ENCODE measurements around the gene DCLK1.
"Not testable (repeated sequence)": the region's sequence is repeated elsewhere in the genome, so short reads cannot be mapped to it uniquely, and the experiment has no call there.

The DCLK1 gene

DNA sequence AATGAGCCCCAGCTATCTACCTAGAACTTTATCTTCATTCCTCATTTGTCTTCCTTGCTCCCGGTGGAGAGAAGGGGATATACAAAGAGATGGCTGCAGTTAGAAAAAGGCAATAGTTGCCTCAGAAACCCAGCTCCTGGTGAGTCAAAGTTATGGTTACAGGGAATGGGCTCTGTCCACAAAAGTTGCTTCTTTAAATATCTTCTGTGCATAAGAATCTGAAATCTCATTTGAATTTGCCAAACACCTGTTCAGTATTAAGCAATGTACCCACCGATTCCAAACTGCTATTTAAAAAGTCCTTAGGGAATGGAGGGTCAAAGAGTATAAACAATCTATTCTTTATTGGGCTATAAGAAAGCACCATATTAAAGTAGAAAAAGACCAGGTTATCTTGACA, 48.4 kb downstream of the DCLK1 start:
- DNase-seq, result no peak

DNA sequence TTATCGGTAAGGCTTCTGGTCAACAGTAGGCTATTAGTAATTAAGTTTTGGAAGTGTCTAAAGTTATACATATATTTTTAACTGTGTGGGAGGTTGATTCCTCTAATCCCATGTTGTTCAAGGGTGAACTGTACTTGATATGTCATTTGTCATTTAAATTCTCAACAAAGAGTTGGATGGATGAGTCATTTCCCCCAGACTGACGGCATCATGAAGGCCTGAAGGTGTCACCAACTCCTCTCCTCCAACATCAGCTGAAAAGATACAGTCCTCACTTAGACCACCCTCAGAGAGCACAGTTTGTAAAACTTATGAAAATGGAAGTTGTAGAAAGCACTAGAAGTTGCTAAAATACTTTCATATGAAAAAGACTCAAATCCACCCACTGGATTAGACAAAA, 48.8 kb downstream of the DCLK1 start:
- no peak for DNase-seq

DNA sequence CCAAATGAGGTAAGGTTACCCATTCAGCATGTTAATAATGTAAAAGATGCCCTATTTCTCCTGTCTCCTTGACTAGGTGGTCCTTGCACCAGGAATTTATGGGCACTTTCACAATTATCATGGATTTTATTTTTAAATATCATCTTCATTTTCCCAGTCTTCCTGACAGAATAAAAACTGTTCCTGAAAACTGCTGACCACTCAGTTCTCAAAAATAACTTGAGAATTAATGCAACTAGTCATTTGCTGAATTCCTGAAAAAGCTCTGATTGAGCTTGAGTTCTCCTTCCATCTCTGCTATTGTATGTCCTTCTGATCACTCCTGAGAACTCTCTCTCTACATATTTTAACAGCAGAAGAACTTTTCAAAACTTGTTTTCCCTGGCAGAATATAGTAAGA, 55.0 kb downstream of the DCLK1 start:
- no peak for DNase-seq

DNA sequence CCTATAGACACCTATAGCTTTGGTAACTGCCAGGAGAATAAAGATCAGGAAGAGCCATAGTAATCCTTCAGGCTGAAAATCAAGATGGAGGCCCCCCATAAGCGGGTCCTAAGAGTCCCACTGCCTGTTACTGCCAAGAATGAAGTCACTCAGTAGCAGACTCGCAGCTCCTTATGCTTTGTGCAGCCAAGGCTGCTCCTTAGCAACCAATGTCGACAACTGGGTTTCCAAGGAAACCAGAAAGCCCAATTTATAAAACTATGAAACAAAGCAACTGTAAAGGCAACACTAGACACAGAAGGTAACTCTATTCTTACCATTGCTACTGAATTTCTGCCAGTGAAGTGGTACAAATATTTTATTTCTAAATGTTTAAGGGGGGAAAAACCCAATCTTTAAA, 56.5 kb downstream of the DCLK1 start:
- DNase-seq, result no peak

DNA sequence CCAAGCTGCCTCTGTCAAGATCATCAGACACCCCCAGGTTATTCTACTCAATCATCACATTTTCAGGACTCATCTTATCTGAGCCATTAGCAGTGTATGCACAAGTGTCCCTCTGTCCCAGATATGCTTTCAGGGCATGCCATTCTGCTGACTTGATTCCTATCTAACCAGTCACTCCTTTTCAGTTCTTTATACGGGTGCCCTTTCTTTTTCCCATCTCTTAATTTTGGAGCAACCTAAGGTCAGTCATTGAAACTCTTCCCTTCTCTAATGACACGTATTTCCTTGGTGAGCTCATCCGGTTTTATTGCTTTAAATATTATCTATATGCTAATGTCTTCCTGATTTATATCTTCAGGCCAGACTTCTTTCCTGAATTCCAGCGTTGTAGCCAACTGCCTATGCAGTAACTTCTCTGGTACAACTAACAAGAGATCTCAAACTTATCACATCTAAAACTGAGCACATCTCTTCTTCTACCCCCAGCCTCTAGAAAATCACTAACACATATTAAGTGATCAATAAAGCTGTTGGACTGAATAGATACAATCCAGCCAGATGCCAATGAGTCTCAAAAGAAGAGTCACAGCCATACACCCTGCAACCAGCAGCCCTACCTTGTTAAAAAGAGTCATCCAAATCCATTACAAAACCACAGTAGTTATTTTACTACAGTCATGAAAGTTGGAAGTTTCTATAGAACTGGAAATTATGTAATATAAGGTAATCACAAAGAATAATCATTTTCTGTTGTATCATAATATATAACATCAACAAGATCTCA, 58.8 kb downstream of the DCLK1 start:
- DNase-seq, result no peak

DNA sequence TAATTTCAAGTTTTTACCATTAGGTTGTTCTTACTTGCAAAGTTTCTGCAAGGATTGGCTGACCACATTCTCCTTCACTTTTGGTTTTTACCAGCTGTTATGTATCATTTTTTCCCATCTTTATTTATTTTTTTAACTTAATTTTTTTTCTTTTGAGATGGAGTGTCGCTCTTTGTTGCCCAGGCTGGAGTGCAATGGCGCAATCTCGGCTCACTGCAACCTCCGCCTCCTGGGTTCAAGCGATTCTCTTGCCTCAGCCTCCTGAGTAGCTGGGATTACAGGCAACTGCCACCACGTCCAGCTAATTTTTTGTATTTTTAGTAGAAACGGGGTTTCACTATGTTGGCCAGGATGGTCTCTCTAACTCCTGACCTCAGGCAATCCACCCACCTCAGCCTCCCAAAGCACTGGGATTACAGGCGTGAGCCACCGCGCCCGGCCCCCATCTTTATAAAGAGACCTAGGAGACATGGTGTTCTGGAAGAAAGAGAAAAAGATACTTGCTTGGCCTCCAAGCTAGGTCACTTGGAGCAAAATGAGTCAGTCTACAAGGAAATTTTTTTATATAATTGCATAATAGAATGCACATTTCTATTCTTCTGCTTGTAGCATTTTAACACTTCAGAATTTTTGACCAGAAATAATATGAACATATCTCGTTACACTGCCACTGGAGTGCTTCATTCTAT, 60.5 kb downstream of the DCLK1 start:
- DNase-seq, result not testable (repeated sequence)

DNA sequence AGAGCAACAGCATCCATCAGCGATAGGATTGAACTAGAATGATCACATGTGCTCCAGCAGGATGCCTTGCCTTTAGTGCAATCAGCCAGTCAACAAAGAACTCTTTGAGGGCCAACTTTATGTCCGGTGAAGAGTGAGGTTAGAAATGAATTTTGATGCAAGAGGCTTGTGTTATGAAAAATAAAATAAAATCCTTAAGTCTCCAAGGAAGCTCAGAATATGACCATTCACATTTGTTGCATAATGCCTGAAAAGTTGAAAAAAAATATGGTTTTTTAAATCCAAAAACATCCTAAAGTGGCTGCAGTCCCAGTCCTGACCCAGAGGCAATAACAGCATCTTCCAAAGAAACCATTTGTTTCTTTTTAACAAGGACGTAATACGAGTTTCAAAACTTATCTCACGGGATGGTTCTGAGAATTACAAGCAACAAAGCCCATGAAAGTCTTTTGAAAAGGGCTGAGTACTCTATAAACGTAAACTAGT, 61.3 kb downstream of the DCLK1 start:
- no peak for DNase-seq

DNA sequence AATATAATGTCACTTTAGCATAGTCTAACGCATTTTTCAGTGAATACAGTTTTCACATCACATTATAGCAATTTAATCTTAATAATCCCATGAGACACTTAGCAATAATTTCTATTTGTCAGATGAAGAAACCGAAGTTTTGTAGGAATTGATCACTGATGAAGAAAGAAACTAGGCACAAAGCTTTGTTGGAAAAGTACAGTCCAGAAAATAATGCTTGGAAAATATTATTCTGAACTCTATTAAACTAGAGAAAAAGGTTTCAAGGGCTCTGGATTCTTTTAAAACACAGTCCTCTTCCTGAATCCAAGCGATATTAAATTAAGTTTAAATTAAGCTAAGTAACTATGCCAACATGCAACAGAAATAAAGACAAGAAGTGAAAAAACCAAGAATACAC, 62.2 kb downstream of the DCLK1 start:
- DNase-seq, result no peak

DNA sequence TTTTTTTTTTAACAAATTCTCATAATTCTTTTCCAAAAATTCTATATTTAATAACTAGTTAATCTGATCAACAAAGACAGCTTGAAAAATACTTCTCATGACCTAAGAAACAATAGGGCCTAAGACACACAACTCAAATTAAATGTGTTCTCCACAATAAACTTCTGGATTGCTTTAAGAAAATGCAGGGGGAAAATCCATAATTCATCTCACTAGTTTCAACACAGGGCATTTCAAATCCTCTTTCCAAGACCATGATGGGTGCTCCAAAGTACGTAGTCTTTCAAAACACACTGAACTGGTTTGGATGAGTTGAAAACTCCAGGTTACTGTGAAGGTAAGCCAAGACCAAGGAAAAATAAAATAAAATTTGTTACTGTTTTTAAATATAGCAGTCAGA, 62.6 kb downstream of the DCLK1 start:
- no peak for DNase-seq

DNA sequence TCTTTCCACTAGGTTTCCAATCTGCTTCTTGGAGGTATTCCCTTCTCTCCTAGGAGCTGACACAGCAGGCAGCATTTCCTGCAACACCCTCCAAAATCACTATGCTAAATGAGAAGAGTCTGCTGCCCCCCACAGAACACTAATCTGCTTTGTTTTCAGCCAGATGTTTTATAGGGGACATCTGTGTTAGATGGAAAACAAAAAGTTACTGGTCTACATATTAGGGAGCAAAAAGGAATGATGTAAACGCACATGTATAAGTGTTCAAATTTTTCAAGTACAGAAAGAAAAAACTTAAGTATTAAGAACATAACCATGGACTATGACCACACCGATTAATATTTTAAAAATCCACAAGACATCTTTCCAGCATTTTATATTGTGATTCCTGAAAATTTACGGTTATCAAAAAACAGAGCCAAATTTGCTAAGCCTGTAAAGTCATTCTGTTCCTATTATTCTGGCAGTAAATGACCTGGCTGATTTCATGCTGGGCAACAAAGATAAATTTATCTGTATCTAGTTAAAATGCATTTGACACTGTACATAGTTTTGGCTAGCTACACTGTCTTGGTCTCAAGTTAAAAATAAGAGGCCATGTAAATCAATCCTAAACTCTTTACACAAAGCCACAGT, 63.3 kb downstream of the DCLK1 start:
- no peak for DNase-seq

DNA sequence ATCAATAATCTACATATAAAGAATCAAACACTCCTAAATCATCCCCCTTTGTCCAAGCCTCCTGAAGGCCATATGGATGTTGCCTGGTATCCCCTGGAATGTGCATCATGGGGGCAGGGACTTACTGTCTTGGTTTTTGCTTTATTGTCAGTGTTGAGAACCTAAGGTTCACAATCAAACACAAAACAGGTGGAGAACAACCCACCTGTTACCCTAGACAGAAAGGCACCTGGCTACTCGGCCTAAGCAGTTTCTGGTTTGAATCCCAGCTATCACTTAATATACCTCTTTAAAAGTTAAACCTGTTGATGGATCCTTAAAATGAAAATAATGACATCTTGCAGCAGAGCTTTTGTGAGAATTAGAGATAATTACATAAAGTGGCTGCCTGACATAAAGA, 68.9 kb downstream of the DCLK1 start:
- DNase-seq, result no peak

DNA sequence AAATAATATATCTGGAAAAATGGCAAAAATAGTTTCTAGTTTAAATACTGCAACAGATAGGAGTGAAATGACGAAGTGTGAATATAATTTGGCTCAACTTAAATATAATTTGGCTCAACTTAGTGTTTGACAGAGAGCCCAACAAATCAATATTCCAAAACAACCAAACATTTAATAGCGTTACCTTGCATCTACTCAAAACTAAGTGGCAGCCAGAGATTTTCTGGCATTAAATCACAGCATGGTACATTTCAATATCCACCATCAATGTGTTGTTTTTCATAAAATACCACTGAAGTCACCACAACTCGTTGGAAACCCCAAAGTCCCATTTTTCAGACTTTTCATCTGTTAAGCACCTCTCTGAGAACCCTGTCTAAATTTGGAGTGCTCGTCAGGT, 69.6 kb downstream of the DCLK1 start:
- no peak for DNase-seq

DNA sequence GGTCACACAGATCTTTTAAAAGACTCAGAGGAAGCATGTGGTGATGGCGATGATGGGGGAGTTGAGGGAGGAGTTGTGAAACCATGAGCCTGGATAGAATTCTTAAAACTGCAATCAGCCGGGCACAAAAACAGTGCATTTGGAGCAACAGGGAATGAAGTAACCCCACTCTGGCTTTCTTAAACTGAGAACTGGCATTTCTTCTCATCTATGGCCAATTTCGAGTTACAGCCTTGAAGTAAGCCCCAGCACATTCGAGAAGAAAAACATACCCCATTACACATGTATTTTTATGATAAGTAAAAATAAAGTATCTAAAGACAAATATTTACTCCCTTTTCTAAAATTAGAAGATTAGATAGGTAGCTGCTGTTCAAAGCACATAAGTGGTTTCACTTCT, 70.1 kb downstream of the DCLK1 start:
- no peak for DNase-seq

DNA sequence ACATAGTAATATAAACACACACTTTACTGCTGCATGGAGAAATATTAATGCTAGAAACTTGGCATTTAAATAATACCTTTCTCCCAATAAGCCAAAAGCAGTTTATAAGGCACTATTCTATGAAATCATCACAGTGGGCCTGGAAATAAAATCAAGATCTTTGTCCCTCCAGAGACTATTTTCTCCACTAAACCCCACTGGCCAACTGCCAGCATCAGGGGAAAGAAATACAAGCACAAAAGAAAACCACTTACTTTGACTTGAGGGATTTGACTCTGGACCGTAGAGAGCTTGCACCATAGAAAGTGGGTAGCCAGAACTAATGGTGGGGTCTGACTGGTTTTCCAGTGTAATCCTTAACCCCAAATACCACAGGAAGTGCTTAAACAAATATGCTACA, 71.9 kb downstream of the DCLK1 start:
- no peak for DNase-seq

DNA sequence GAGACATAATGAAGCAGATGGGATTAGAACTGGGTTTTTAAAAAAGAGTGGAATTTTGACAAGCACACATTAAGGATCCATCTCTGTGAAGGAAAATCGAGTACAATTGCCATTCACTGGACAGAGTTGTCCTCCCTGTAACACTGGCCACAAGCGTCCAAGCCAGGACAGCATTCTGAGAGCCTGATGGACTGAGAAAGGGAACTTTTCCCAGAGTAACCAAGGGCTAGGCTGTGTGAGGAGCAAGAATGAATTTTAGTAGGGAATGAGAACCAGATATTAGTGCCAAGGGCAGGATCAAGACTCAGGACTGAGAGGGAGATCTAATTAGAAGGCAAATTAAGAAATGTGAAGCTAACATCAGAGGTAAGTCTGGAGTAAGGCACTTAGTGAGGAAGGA, 73.1 kb downstream of the DCLK1 start:
- no peak for DNase-seq

DNA sequence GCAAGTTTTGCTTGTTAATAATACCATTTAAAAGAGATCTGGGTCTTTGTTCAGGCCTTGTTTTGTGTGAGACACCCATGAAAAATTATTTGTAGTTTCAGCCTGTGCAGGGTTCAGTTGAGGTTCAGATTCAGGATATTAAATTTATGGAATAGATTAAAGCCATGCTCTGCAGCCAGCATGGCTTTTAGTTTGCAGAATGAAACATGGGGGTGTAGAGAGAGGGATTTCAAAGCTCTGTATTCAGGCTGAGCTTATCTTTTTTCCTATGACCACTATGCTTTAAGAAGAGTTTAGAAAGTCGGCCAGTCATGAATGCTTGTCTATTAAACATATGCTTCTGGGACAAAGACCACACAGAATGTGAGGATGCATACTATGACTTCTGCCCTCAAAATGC, 73.6 kb downstream of the DCLK1 start:
- DNase-seq, result no peak

DNA sequence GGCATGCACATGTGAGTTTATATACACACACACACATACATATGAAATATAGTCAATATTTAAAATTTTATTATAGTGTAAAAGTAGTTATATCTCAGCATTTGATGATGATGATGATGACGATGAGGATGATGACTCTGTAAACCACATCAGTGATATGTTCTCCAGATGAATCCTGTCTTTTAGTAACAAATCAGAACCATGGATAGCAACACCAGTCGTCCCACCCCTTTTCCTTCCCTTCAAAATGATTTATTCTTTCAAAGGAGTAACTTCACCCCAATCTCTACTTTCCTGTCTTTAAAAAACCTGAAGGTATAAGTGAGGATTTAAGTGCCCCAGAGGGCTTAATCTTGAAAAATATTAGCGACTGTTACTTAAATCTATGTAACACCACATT, 74.1 kb downstream of the DCLK1 start:
- no peak for DNase-seq

DNA sequence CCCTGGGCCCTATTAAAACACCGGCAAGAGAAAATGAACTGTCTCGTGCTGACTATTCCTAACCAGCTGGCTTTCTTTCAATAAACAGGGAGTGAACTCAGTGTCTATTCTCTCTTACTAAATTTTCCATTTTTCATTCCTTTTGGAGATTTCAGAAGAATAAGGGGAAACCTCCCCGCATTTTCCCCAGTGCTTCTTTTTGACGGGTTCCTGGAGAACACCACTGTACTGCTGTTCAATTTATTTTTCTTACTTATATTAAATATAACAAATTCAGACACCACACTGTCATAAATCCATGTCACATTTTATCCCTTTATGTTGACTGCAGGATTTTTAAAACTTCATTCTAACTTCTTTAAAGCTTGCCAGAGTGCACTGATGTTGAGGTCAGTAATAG, 75.8 kb downstream of the DCLK1 start:
- no peak for DNase-seq

DNA sequence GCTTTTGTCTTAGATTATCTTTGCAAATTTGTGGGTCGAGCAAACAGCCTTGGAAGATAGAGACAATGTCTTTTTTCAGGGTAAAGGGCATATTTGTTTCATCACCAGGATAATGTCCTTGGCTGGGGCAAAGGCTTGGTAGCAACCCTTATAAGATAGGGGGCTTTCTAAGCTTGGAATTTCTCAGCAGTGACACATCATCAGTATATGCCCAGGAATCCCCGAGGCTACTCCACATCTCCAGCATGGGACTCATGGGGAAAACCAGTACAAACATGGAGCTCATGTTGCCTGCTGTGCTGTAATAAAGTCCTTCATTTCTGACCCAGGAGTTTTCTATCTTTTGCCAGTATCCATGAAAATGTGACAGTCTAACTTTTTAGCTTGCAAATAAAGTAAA, 77.1 kb downstream of the DCLK1 start:
- no peak for DNase-seq

DNA sequence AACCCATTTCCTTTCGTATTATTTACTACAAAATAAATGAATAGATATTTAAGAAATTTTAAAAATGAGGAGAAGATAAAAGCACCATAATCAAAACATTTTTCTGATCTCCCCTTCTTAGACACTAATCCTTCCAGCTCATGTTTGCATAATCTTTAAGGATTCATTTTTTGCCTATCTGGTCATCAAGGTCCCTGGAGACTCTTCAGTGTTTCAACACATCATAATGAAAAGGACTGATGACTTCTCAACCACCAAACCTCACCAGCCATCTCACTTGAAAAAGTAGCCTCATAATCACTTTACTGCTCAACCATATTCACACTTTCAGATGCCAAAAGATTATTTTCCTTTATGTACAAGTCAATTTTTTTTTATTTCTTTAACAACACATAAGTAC, 80.1 kb downstream of the DCLK1 start:
- no peak for DNase-seq

DNA sequence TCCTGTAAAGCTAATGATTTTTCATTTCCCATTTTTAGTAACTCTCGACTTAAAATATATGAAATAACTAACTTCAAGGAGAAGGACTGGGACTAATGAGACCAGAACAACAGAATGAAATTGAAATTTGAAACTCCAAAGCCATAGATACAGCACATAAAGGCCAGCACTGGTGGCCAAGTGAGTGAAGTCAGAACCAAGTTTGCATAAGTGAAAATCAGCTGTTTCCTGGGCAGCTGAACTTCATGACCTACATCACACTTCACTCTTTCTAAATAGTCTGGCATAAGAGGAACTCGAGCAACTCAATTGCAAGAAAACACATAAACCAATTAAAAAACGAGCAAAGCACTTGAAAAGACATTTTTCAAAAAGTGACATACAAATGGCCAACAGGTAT, 84.5 kb downstream of the DCLK1 start:
- DNase-seq, result no peak

DNA sequence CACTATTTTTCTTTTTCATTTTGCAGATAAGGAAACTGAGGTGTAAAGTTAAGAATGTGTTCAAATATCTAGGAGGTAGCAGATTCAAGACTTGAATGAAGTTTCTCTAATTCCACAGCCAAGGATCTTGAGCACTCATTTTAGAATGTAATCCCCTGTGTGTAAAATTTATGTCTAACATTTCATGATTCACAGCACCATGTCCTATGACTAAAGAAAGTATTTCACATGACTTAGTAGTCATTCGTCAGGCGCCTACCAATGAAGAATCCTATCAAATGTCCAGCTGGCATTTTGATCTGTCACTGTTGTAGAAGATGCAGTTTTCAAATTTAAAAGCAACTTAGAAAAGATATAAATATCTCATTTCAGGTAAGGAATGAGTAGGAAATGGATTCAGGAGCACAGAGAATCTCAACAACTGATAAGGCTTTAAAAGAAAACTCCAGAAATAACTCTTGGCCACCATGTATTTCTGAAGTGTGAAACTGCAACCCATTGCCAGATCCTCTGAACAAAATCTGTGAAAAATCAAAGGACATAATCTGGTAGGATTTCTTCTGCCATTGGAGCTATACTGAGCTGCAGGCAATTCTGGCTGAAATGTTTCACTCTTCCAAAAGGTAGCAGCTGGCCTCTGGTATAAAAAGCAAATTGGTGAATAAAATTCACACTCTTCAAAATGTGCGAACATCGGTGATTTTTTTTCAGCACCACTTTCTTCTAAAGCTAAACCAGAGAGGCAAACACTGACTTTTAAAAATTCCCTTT, 92.2 kb downstream of the DCLK1 start:
- no peak for DNase-seq

DNA sequence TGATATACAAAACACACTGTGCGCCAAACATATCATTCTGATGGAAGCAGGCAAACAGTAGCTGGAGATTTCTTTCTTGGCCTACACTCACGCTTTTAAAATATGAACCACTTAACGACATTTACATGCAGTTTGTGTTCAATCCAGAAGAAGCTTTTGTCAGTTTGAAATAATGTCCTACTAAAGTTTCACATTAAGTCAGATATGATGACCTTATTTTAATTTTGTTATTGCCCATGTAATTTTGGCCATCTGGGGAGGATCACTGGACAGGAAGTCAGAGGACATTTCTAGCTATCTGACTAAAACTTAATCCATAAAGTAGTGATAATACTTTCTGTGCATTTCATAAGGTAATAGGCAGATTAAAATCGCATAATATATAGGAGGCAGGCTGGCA, 98.1 kb downstream of the DCLK1 start:
- DNase-seq, result no peak
